Measurements from ENCODE around the gene DIP2B. TPM values are rescaled to one million over a fixed set of nuclear protein-coding genes. Genes with fewer than 3 reads are reported as not detected.

The DIP2B gene
- total and polyA plus RNA-seq, 12 donors = 3.4 to 46.6 (median 25.0) TPM

DNA sequence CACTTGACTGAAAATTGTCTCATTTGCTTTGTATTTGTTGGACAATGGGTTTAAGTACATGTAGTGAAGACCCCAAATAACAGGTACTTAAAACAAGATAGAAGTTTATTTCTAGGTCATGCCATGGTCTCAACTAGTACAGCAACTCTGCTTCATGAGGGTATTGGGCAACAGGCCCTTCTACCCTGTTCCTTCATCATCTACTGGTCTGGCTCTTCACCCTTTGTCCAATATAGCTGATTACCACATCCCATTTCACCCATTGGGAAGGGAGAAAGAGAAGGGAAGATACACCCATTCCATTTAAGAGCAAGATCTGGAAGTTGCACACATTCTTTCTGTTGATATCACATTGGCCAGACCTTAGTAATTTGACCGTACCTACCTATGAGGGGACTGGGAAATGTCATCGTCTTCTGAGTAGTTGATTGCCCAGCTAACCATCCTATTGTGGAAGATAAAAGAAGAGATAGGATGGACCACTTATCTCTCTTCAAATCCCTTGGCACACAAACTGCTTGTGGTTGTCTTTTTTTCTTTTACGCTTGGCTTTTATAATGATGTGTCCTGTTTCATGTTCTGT lies 104.6 kb downstream of the DIP2B start:
- intact Hi-C loops (cut with DNase I) = no loop called here
- no peaks in the 10 kb centered on the region for H3K27me3 ChIP-seq
- no peak for DNase-seq
- TF ChIP-seq POLR2A (IDR thresholded peaks at IDR 0.05) = no peak
- TF ChIP-seq, protein P1, sequence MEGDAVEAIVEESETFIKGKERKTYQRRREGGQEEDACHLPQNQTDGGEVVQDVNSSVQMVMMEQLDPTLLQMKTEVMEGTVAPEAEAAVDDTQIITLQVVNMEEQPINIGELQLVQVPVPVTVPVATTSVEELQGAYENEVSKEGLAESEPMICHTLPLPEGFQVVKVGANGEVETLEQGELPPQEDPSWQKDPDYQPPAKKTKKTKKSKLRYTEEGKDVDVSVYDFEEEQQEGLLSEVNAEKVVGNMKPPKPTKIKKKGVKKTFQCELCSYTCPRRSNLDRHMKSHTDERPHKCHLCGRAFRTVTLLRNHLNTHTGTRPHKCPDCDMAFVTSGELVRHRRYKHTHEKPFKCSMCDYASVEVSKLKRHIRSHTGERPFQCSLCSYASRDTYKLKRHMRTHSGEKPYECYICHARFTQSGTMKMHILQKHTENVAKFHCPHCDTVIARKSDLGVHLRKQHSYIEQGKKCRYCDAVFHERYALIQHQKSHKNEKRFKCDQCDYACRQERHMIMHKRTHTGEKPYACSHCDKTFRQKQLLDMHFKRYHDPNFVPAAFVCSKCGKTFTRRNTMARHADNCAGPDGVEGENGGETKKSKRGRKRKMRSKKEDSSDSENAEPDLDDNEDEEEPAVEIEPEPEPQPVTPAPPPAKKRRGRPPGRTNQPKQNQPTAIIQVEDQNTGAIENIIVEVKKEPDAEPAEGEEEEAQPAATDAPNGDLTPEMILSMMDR (IDR thresholded peaks at IDR 0.05) = no peak
- peaks cover 0 to 35% of the 10 kb centered on the region in 2 donors for H3K4me1 ChIP-seq (replicated peaks in 1 of 2)
- no peaks in the 10 kb centered on the region for H3K9me3 ChIP-seq (replicated peaks in 1 of 3)
- no peak overlapping the region for H3K4me3 ChIP-seq
- WGBS, 4 donors = 79 to 90% (median 88%) methylated on average over 3 of the region's 3 CpGs
- no peaks in the 10 kb centered on the region for H3K36me3 ChIP-seq (replicated peaks in 1 of 2)
- no peak overlapping the region for H3K27ac ChIP-seq

DNA sequence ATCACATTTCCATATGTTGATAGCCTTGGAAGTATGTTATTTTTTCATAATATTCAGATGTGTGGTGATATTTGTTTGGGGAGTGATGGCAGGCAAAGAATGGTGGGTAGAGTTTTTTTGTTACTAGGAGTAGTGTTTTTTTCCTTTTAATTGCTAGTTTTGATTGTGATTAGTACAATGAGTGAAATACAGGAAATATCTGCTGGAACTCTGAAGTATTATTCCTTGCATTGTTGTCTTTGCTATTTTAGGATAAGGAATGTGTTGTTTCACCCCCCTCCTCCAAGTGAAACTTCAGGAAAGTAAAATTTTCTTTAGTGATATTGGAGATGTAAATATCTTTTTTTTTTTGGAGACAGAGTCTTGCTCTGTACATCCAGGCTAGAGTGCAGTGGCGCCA lies 105.4 kb downstream of the DIP2B start:
- no peaks in the 10 kb centered on the region for H3K36me3 ChIP-seq (replicated peaks in 1 of 2)
- H3K4me1 ChIP-seq (replicated peaks in 1 of 2) = peaks cover 0 to 34% of the 10 kb centered on the region in 2 donors
- H3K27ac ChIP-seq = no peak overlapping the region
- H3K9me3 ChIP-seq (replicated peaks in 1 of 3) = no peaks in the 10 kb centered on the region
- no peaks in the 10 kb centered on the region for H3K27me3 ChIP-seq
- intact Hi-C loops (cut with DNase I) = no loop called here
- H3K4me3 ChIP-seq = no peak overlapping the region
- TF ChIP-seq, protein P1 (IDR thresholded peaks at IDR 0.05) = no peak
- no peak for TF ChIP-seq POLR2A (IDR thresholded peaks at IDR 0.05)
- 87 to 96% (median 91%) methylated on average over 1 of the region's 1 CpG for WGBS, 4 donors
- no peak for DNase-seq

DNA sequence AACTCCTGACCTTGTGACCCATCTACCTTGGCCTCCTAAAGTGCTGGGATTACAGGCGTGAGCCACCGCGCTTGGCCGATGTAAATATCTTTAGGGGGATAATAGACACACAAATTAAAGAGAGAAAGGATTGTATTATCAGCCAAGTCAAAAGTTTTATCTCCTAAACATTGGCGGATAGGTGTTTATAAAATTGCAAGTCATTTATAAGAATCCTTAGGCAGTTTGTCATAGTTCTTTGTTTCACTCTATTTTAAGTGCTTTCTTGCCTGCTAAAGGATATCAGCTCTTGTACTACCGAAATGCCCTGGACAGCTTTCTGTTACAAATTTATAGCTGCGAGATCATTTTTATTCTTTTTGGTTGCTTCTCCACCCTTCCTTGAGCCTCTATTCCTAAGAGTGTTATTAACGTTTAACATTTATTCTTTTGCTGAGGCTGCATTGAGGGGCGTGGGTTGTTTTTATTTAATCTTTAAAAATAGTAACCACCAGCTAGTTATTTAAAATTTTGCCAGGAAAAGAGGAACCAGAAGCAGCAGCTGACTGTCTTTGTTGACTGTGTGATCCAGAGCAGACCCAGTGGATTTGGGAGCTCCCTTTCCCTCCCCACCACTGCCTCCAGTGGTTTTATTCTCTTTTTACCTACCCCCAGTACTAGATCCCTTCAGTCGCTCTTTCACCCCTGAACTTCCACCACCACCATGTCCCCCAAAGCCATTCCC lies 106.4 kb downstream of the DIP2B start:
- intact Hi-C loops (cut with DNase I) = no loop called here
- Histone ChIP-seq H3K36me3 (replicated peaks in 1 of 2) (no peaks in the 10 kb centered on the region), H3K27ac (no peak overlapping the region), H3K4me3 (no peak overlapping the region), H3K27me3 (no peaks in the 10 kb centered on the region), H3K9me3 (replicated peaks in 1 of 3) (no peaks in the 10 kb centered on the region), H3K4me1 (replicated peaks in 1 of 2) (peaks cover 0 to 41% of the 10 kb centered on the region in 2 donors)
- DNase-seq = no peak
- no peak for TF ChIP-seq POLR2A (IDR thresholded peaks at IDR 0.05)
- TF ChIP-seq, protein P1 (IDR thresholded peaks at IDR 0.05) = no peak
- 70 to 79% (median 72%) methylated on average over 10 of the region's 10 CpGs for WGBS, 4 donors

DNA sequence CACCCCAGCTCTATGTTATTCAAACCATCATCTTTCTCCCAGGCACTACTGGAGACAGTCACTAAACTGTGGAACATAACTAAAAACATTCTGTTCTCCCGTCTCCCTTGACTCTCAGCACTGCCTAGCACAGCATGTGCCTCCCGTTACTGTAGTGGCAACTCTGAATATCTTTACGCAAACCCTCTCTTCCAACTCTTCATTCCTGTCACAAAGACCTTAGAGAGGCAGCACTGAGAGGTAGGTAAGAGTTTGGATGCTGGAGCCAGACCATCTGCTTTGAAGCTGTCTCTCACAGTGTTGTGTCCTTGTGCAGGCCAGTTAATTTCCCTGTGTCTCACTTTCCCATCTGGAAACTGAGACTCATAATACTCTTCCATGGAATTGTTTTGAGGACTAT lies 108.1 kb downstream of the DIP2B start:
- H3K4me3 ChIP-seq = no peak overlapping the region
- H3K9me3 ChIP-seq (replicated peaks in 1 of 3) = no peaks in the 10 kb centered on the region
- H3K36me3 ChIP-seq (replicated peaks in 1 of 2) = no peaks in the 10 kb centered on the region
- DNase-seq = no peak
- H3K4me1 ChIP-seq (replicated peaks in 1 of 2) = peaks cover 0 to 37% of the 10 kb centered on the region in 2 donors
- TF ChIP-seq POLR2A (IDR thresholded peaks at IDR 0.05) = no peak
- intact Hi-C loops (cut with DNase I) = no loop called here
- WGBS, 4 donors = 95 to 99% (median 96%) methylated on average over 3 of the region's 3 CpGs
- no peaks in the 10 kb centered on the region for H3K27me3 ChIP-seq
- H3K27ac ChIP-seq = peak overlapping the region in 1 of 5 donors; percentile 4

Measured in adrenal gland (tissue), 12 donors.